K562 (cell line): ENCODE results near the gene SYNGR4. TPM values are rescaled to one million over a fixed set of nuclear protein-coding genes. Genes with fewer than 3 reads are reported as not detected.

ENCODE experiments used
- ATAC-seq: fragments of 200-7000 bp; cut with Tn5 transposase; 3 replicates; pipeline ENCODE4 v1.9.1; 2020; ENCODE audit warnings: moderate library complexity
- BruUV-seq: library from RNA; stranded (reverse); fragments of 400-500 nt; replicated peaks from 2 replicates; lab custom pipeline; 2021; lab: Mats Ljungman, UMichigan
- CTCF ChIA-PET: fragments of 300-600 bp; formaldehyde crosslinking; extraction: SDS; loops from one replicate; lab custom pipeline; 2021; ENCODE audit warnings: low intra/inter-chr PET ratio; lab: Yijun Ruan, JAX
- POLR2A ChIA-PET: fragments of 300-600, 350-650 bp; sonication (Branson Sonifier 250); formaldehyde crosslinking; extraction: SDS; loops from one replicate; lab custom pipeline; 2021; ENCODE audit warnings: antibody characterized with exemption, inconsistent platforms; lab: Yijun Ruan, JAX
- DNase-seq, 4 experiments: peaks; one replicate each; pipeline versions ENCODE4 v3.0.0 to v3.0.0-alpha.2; 2011 to 2018; ENCODE audit warnings: low spot score in 3 of 4, mixed read lengths in 3 of 4; ENCODE audit errors: extremely low read depth in 1 of 4
- FAIRE-seq: peaks from 2 replicates; lab custom pipeline; 2011; peaks lifted over from hg19 to GRCh38; lab: Jason Lieb, UNC
- H2AFZ ChIP-seq: 2 replicates; pipeline ENCODE4 v1.6.0; 2011; ENCODE audit warnings: low read depth, low read length, control low read depth, inconsistent platforms
- H3K27ac ChIP-seq: fragments of 200-600 bp; 3 replicates; pipeline ENCODE4 v1.8.0; 2011; ENCODE audit warnings: low read depth, mild to moderate bottlenecking, control low read depth, inconsistent platforms, low read length, moderate library complexity, mixed read lengths; ENCODE audit errors: extremely low read depth
- H3K27me3 ChIP-seq, 2 experiments: fragments of 300-600 bp in 1 of 2; 2 replicates in 1 of 2; 3 replicates in 1 of 2; pipeline versions ENCODE4 v1.6.0 to v1.8.0; 2011; ENCODE audit warnings: inconsistent platforms in 2 of 2, low read length in 2 of 2, mild to moderate bottlenecking in 1 of 2, mixed read lengths in 1 of 2, moderate library complexity in 1 of 2; ENCODE audit not compliant: control insufficient read depth in 2 of 2, insufficient read depth in 2 of 2
- H3K36me3 ChIP-seq: fragments of 300-600 bp; 3 replicates; pipeline ENCODE4 v1.8.0; 2011; ENCODE audit warnings: mild to moderate bottlenecking, low read length, inconsistent platforms; ENCODE audit not compliant: control insufficient read depth, insufficient read depth
- H3K4me1 ChIP-seq, 2 experiments: fragments of 200-600 bp in 1 of 2; replicated peaks in 1 of 2; 2 replicates in 1 of 2; 3 replicates in 1 of 2; pipeline versions ENCODE4 v1.5.1 to v1.8.0; 2011; ENCODE audit warnings: inconsistent platforms in 2 of 2, low read length in 2 of 2, mild to moderate bottlenecking in 1 of 2, mixed read lengths in 1 of 2, moderate library complexity in 1 of 2; ENCODE audit not compliant: control insufficient read depth in 2 of 2, insufficient read depth in 2 of 2
- H3K4me2 ChIP-seq: 2 replicates; pipeline ENCODE4 v1.6.1; 2011; ENCODE audit warnings: low read length, control low read depth, inconsistent platforms, mixed read lengths; ENCODE audit not compliant: insufficient read depth
- H3K4me3 ChIP-seq: fragments of 200-600 bp; sonication (generic), shearing (Covaris generic); 2 replicates; pipeline ENCODE4 v1.5.1; 2016; ENCODE audit warnings: control low read depth, inconsistent platforms
- H3K79me2 ChIP-seq: fragments of 200-600 bp; 3 replicates; pipeline ENCODE4 v1.8.0; 2011; ENCODE audit warnings: low read length, inconsistent platforms; ENCODE audit not compliant: control insufficient read depth, insufficient read depth
- H3K9ac ChIP-seq, 2 experiments: 2 replicates each; pipeline versions ENCODE4 v1.6.0 to v1.6.1; 2011; ENCODE audit warnings: low read depth in 2 of 2, low read length in 2 of 2, control low read depth in 1 of 2, inconsistent platforms in 1 of 2, mild to moderate bottlenecking in 1 of 2, mixed read lengths in 1 of 2; ENCODE audit not compliant: insufficient read depth in 1 of 2
- H3K9me1 ChIP-seq: one replicate; pipeline ENCODE4 v1.6.0; 2011; ENCODE audit warnings: inconsistent platforms, mild to moderate bottlenecking, low read length, moderate library complexity; ENCODE audit not compliant: control insufficient read depth, insufficient read depth
- H3K9me3 ChIP-seq: replicated peaks from 2 replicates; pipeline ENCODE4 v1.5.1; 2011; ENCODE audit warnings: low read depth, low read length, inconsistent platforms; ENCODE audit not compliant: control insufficient read depth, insufficient read depth
- H4K20me1 ChIP-seq: replicated peaks from 2 replicates; pipeline ENCODE4 v1.6.1; 2011; ENCODE audit warnings: low read length, inconsistent platforms, mixed read lengths; ENCODE audit not compliant: control insufficient read depth, insufficient read depth
- ARID1B ChIP-seq: fragments of 450-650 bp; IDR thresholded peaks from 2 replicates; pipeline ENCODE4 v1.6.1; 2016; ENCODE audit warnings: antibody characterized with exemption, mild to moderate bottlenecking, inconsistent platforms
- HNRNPK ChIP-seq: fragments of 200-400 bp; formaldehyde crosslinking; IDR thresholded peaks from one replicate; pipeline ENCODE4 v1.6.1; 2018; ENCODE audit warnings: mild to moderate bottlenecking, low read depth, low read length; ENCODE audit not compliant: poor library complexity, severe bottlenecking
- ZNF165 ChIP-seq: fragments of 250-450 bp; sonication (Bioruptor Pico); IDR thresholded peaks from 2 replicates; pipeline ENCODE4 v1.4.0; 2020; ENCODE audit warnings: borderline replicate concordance
- ZNF23 ChIP-seq: fragments of 250-450 bp; sonication (Bioruptor Pico); IDR thresholded peaks from 2 replicates; pipeline ENCODE4 v1.4.0; 2020; ENCODE audit warnings: mild to moderate bottlenecking
- WGBS: fragments of 100-300 bp; shearing (Covaris generic); methylation state at CpG from one replicate; pipeline ENCODE4 v1.1.6; 2016; ENCODE audit warnings: low coverage, mixed read lengths; ENCODE audit not compliant: insufficient coverage; ENCODE audit errors: missing lambda C conversion rate; 5-methylcytosine and 5-hydroxymethylcytosine counted together
- in situ Hi-C: fragments of 300-500 bp; cut with MboI; formaldehyde crosslinking; loops from 4 replicates; pipeline ENCODE4 v1.15.0; 2018; ENCODE audit warnings: inconsistent platforms, mixed read lengths
- intact Hi-C: fragments of 100-400 bp; cut with micrococcal nuclease; formaldehyde crosslinking; loops from 2 replicates; pipeline ENCODE4 v1.14.2; 2022
- polyA plus RNA-seq, 8 experiments: library from polyadenylated mRNA; depleted of rRNA in 4 of 8; stranded (reverse) in 5 of 8; unstranded in 3 of 8; fragments of >200 nt; fragmentation: Nextera tagmentation in 2 of 8; fragmentation: Illumina TruSeq in 1 of 8; extraction: Ambion mirVana in 2 of 8; extraction: Trizol in 1 of 8; gene quantifications; 2 replicates each; pipeline versions ENCODE4 v1.2.1 to v1.2.3, GENCODE V29; 2011 to 2014; ENCODE audit warnings: inconsistent platforms in 1 of 8, missing spikeins in 1 of 8
- total RNA-seq, 7 experiments: library from RNA; depleted of rRNA in 6 of 7; stranded (reverse); fragments of >200 nt in 6 of 7; fragmentation: Illumina TruSeq in 2 of 7; extraction: Trizol in 2 of 7; gene quantifications; 2 replicates each; pipeline versions ENCODE4 v1.2.1 to v1.2.3, GENCODE V29; 2011 to 2021; ENCODE audit warnings: low replicate concordance in 1 of 7
- TF ChIP-seq, protein P1 (sequence below): fragments of 450-650 bp; IDR thresholded peaks from 2 replicates; pipeline ENCODE4 v1.6.1; 2018; ENCODE audit not compliant: partially characterized antibody

The SYNGR4 gene
- total and polyA plus RNA-seq, 9 of the 15 experiments (the other 6 are each of a cell fraction or from before 2014, with no cell fraction given), result 0.07 to 0.14 TPM; not detected in 7

GRCh38 chr19:48370955-48371354, 6.8 kb downstream of the SYNGR4 start:
- in situ Hi-C loops, result no loop called here
- peaks cover 0 to 18% of the 10 kb centered on the region in 2 experiments; a peak in 2 of 5 replicates for H3K4me1 ChIP-seq
- no peaks in the 10 kb centered on the region for H3K27me3 ChIP-seq
- ChIA-PET CTCF (no interaction called here), POLR2A (no interaction called here)
- H4K20me1 ChIP-seq, result no peaks in the 10 kb centered on the region
- TF ChIP-seq ZNF23 (no peak), ARID1B (no peak), HNRNPK (no peak), ZNF165 (no peak)
- TF ChIP-seq, protein P1, sequence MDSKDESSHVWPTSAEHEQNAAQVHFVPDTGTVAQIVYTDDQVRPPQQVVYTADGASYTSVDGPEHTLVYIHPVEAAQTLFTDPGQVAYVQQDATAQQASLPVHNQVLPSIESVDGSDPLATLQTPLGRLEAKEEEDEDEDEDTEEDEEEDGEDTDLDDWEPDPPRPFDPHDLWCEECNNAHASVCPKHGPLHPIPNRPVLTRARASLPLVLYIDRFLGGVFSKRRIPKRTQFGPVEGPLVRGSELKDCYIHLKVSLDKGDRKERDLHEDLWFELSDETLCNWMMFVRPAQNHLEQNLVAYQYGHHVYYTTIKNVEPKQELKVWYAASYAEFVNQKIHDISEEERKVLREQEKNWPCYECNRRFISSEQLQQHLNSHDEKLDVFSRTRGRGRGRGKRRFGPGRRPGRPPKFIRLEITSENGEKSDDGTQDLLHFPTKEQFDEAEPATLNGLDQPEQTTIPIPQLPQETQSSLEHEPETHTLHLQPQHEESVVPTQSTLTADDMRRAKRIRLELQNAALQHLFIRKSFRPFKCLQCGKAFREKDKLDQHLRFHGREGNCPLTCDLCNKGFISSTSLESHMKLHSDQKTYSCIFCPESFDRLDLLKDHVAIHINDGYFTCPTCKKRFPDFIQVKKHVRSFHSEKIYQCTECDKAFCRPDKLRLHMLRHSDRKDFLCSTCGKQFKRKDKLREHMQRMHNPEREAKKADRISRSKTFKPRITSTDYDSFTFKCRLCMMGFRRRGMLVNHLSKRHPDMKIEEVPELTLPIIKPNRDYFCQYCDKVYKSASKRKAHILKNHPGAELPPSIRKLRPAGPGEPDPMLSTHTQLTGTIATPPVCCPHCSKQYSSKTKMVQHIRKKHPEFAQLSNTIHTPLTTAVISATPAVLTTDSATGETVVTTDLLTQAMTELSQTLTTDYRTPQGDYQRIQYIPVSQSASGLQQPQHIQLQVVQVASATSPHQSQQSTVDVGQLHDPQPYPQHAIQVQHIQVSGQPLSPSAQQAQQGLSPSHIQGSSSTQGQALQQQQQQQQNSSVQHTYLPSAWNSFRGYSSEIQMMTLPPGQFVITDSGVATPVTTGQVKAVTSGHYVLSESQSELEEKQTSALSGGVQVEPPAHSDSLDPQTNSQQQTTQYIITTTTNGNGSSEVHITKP, result no peak
- TF ChIP-seq, all 486 proteins: peak for 0
- no peaks in the 10 kb centered on the region for H3K79me2 ChIP-seq
- no peak for ATAC-seq
- H3K4me2 ChIP-seq, result no peak overlapping the region
- no peak for DNase-seq
- H3K9ac ChIP-seq, result peak overlapping the region in 1 of 2 experiments; percentile 20; a peak in 1 of 4 replicates
- H3K9me1 ChIP-seq, result no peaks in the 10 kb centered on the region
- H3K9me3 ChIP-seq, result no peaks in the 10 kb centered on the region
- H3K36me3 ChIP-seq, result no peaks in the 10 kb centered on the region
- H3K4me3 ChIP-seq, result no peak overlapping the region
- BruUV-seq, result no TSS peak
- H2AFZ ChIP-seq, result no peak overlapping the region
- intact Hi-C loops, result no loop called here
- no peak for FAIRE-seq
- 74% methylated on average over 4 of the region's 4 CpGs for WGBS
- no peak overlapping the region for H3K27ac ChIP-seq
